PC-3 (cell line): Measurements from ENCODE around the gene METTL16. TPM values are rescaled to one million over a fixed set of nuclear protein-coding genes. Genes with fewer than 3 reads are reported as not detected.
"Not testable (repeated sequence)": the region's sequence is repeated elsewhere in the genome, so short reads cannot be mapped to it uniquely, and the experiment has no call there.

Source experiments
- ATAC-seq: fragments of 200-7000 bp; cut with Tn5 transposase; 2 replicates; pipeline ENCODE4 v1.9.1; 2020; ENCODE audit warnings: mild to moderate bottlenecking, moderate library complexity
- BruUV-seq: library from RNA; stranded (reverse); fragments of 400-500 nt; replicated peaks from 2 replicates; lab custom pipeline; 2021; lab: Mats Ljungman, UMichigan
- CTCF ChIA-PET: fragments of 300-600 bp; sonication (Branson Sonifier 250); formaldehyde crosslinking; loops from one replicate; lab custom pipeline; 2022; ENCODE audit warnings: antibody characterized with exemption; lab: Charles Lee
- POLR2A ChIA-PET: fragments of 300-600 bp; sonication (Branson Sonifier 250); formaldehyde crosslinking; loops from one replicate; lab custom pipeline; 2022; ENCODE audit warnings: antibody characterized with exemption; ENCODE audit not compliant: unreplicated experiment; lab: Charles Lee
- DNase-seq: peaks from one replicate; pipeline ENCODE4 v3.0.0-alpha.2; 2015
- H2AFZ ChIP-seq: fragments of 300-600 bp; sonication (generic); 2 replicates; pipeline ENCODE4 v1.6.0; 2016; ENCODE audit warnings: antibody characterized with exemption, low read length
- H3F3A ChIP-seq: fragments of 300-600 bp; sonication (generic); one replicate; pipeline ENCODE4 v1.6.0; 2017; ENCODE audit warnings: antibody characterized with exemption, low read length, control low read depth, mild to moderate bottlenecking; ENCODE audit not compliant: unreplicated experiment
- H3K27ac ChIP-seq: fragments of 300-600 bp; sonication (generic); 2 replicates; pipeline ENCODE4 v1.5.1; 2016; ENCODE audit warnings: mild to moderate bottlenecking, low read length
- H3K27me3 ChIP-seq: fragments of 300-600 bp; sonication (generic); 2 replicates; pipeline ENCODE4 v1.6.1; 2016; ENCODE audit warnings: low read length, mixed read lengths
- H3K36me3 ChIP-seq: fragments of 300-600 bp; sonication (generic); 2 replicates; pipeline ENCODE4 v1.6.1; 2016; ENCODE audit warnings: low read depth, mixed run types, low read length, mixed read lengths
- H3K4me1 ChIP-seq: fragments of 300-600 bp; sonication (generic); 2 replicates; pipeline ENCODE4 v1.5.1; 2016; ENCODE audit warnings: low read length; ENCODE audit not compliant: insufficient read depth
- H3K4me2 ChIP-seq: fragments of 300-600 bp; sonication (generic); 2 replicates; pipeline ENCODE4 v1.6.0; 2016; ENCODE audit warnings: low read length
- H3K4me3 ChIP-seq: fragments of 300-600 bp; sonication (generic); 2 replicates; pipeline ENCODE4 v1.5.1; 2016; ENCODE audit warnings: mild to moderate bottlenecking, low read length, mixed read lengths
- H3K79me2 ChIP-seq: fragments of 300-600 bp; sonication (generic); 2 replicates; pipeline ENCODE4 v1.6.1; 2017; ENCODE audit warnings: low read length, mixed read lengths
- H3K9ac ChIP-seq: fragments of 300-600 bp; sonication (generic); 2 replicates; pipeline ENCODE4 v1.6.0; 2016; ENCODE audit warnings: mild to moderate bottlenecking, low read length
- H3K9me2 ChIP-seq: fragments of 300-600 bp; sonication (generic); replicated peaks from 2 replicates; pipeline ENCODE4 v1.6.1; 2016; ENCODE audit warnings: mixed run types, low read length, mixed read lengths
- H3K9me3 ChIP-seq: fragments of 300-600 bp; sonication (generic); 2 replicates; pipeline ENCODE4 v1.6.1; 2016; ENCODE audit warnings: low read length, mixed read lengths
- H4K20me1 ChIP-seq: fragments of 300-600 bp; sonication (generic); 2 replicates; pipeline ENCODE4 v1.6.1; 2016; ENCODE audit warnings: low read length, mixed read lengths
- CTCF ChIP-seq: fragments of 300-600 bp; sonication (generic); conservative IDR thresholded peaks from 2 replicates; pipeline ENCODE4 v1.5.1; 2017; ENCODE audit warnings: antibody characterized with exemption, low read depth, mild to moderate bottlenecking, low read length
- EZH2 ChIP-seq: fragments of 300-600 bp; sonication (generic); IDR thresholded peaks from one replicate; pipeline ENCODE4 v1.6.1; 2017; ENCODE audit warnings: antibody characterized with exemption, mild to moderate bottlenecking, low read length; ENCODE audit not compliant: unreplicated experiment
- EZH2phosphoT487 ChIP-seq: fragments of 300-600 bp; sonication (generic); IDR thresholded peaks from 2 replicates; pipeline ENCODE4 v1.6.1; 2018; ENCODE audit warnings: mild to moderate bottlenecking, antibody characterized with exemption, low read length, borderline replicate concordance
- intact Hi-C: fragments of 100-400 bp; cut with micrococcal nuclease; formaldehyde crosslinking; loops from 2 replicates; pipeline ENCODE4 v1.9.0; 2023
- total RNA-seq: library from RNA; depleted of rRNA; stranded (reverse); fragments of >200 nt; gene quantifications from 2 replicates; pipeline ENCODE4 v1.2.3, GENCODE V29; 2014

The METTL16 gene
- total RNA-seq, 1 experiment from 2014 or later, result 20.8 TPM

- no peak overlapping the region for H3K27ac ChIP-seq
- H3K9ac ChIP-seq, result peak overlapping the region; percentile 96
- CTCF ChIA-PET, result no interaction called here
- H3K27me3 ChIP-seq, result no peaks in the 10 kb centered on the region
- DNase-seq, result no peak
- intact Hi-C loops, result loop anchor here (5.0 to 10.0 kb wide), 2 partner anchors 82 to 164 kb away; partner anchors contain the start of gene PAFAH1B1
- H3K36me3 ChIP-seq, result no peaks in the 10 kb centered on the region
- TF ChIP-seq EZH2phosphoT487, result no peak
- no peak for TF ChIP-seq EZH2
- TF ChIP-seq CTCF, result no peak
- H3K4me2 ChIP-seq, result peak overlapping the region; percentile 83
- POLR2A ChIA-PET, result interaction anchor here (0.6 kb wide), 2 partner anchors 95 to 134 kb away, joined by 3 to 4 read pairs; no protein-coding TSS in a partner anchor
- BruUV-seq, result no TSS peak
- H3K4me1 ChIP-seq, result peaks cover 7% of the 10 kb centered on the region
- peak overlapping the region; percentile 90 for H3K4me3 ChIP-seq
- no peaks in the 10 kb centered on the region for H3F3A ChIP-seq
- 0 out of 2 replicates have a peak, but pooled peaks cover 7% of the 10 kb centered on the region for H4K20me1 ChIP-seq
- ATAC-seq, result no peak
- H3K9me2 ChIP-seq, result no peaks in the 10 kb centered on the region
- no peaks in the 10 kb centered on the region for H3K9me3 ChIP-seq
- H2AFZ ChIP-seq, result 0 out of 2 replicates have a peak overlapping the region, but pooled peaks have one; percentile 91
- peaks cover 42% of the 10 kb centered on the region for H3K79me2 ChIP-seq
These were observed 1.1 kb downstream of the METTL16 start for GRCh38 chr17:2510559-2510958.

GRCh38 chr17:2508035-2508434, 3.7 kb downstream of the METTL16 start:
- POLR2A ChIA-PET, result no interaction called here

GRCh38 chr17:2507015-2507414, 4.7 kb downstream of the METTL16 start:
- H2AFZ ChIP-seq, H3K9ac ChIP-seq, CTCF ChIA-PET, DNase-seq, H3K9me3 ChIP-seq, H3K27ac ChIP-seq, H3K9me2 ChIP-seq, H3K4me2 ChIP-seq, H3K36me3 ChIP-seq, H3K4me1 ChIP-seq, H3F3A ChIP-seq, POLR2A ChIA-PET, BruUV-seq, H3K4me3 ChIP-seq, H3K27me3 ChIP-seq, intact Hi-C loops, ATAC-seq: not testable (repeated sequence)
- Histone ChIP-seq H3K79me2 (peaks cover 72% of the 10 kb centered on the region), H4K20me1 (peaks cover 22% of the 10 kb centered on the region; the same call in 1 of the 2 replicates)

More at GRCh38 chr17:2508035-2508434, 3.7 kb downstream of the METTL16 start:
- ATAC-seq (no peak), DNase-seq (no peak)
- no TSS peak for BruUV-seq
- no peaks in the 10 kb centered on the region for H3F3A ChIP-seq
- no peaks in the 10 kb centered on the region for H3K9me2 ChIP-seq
- H3K9ac ChIP-seq, result no peak overlapping the region
- TF ChIP-seq EZH2phosphoT487 (no peak), CTCF (no peak), EZH2 (no peak)
- intact Hi-C loops, result no loop called here
- no peaks in the 10 kb centered on the region for H3K27me3 ChIP-seq
- no peak overlapping the region for H3K4me3 ChIP-seq
- no peak overlapping the region for H2AFZ ChIP-seq
- peaks cover 18% of the 10 kb centered on the region; the same call in 1 of the 2 replicates for H4K20me1 ChIP-seq
- H3K4me1 ChIP-seq, result peaks cover 7% of the 10 kb centered on the region
- CTCF ChIA-PET, result no interaction called here
- H3K4me2 ChIP-seq, result no peak overlapping the region
- H3K36me3 ChIP-seq, result 0 out of 2 replicates have a peak, but pooled peaks cover 4% of the 10 kb centered on the region
- no peaks in the 10 kb centered on the region for H3K9me3 ChIP-seq
- no peak overlapping the region for H3K27ac ChIP-seq
- H3K79me2 ChIP-seq, result peaks cover 63% of the 10 kb centered on the region
